Rectal smooth muscle tissue (tissue), 1 donor: ENCODE measurements around the gene HYDIN.
"Not testable (repeated sequence)": the region's sequence is repeated elsewhere in the genome, so short reads cannot be mapped to it uniquely, and the experiment has no call there.

Experiments
- H3K27ac ChIP-seq: one replicate; pipeline ENCODE4 v1.7.0; 2013; ENCODE audit warnings: low read depth, low read length, inconsistent platforms
- H3K27me3 ChIP-seq: one replicate; pipeline ENCODE4 v1.7.0; 2013; ENCODE audit warnings: low read length; ENCODE audit not compliant: control insufficient read depth, insufficient read depth
- H3K36me3 ChIP-seq: one replicate; pipeline ENCODE4 v1.7.0; 2013; ENCODE audit warnings: low read length; ENCODE audit not compliant: control insufficient read depth, insufficient read depth
- H3K4me1 ChIP-seq: one replicate; pipeline ENCODE4 v1.7.0; 2013; ENCODE audit warnings: low read length; ENCODE audit not compliant: control insufficient read depth, insufficient read depth
- H3K4me3 ChIP-seq: one replicate; pipeline ENCODE4 v1.7.0; 2013; ENCODE audit warnings: low read length
- H3K9ac ChIP-seq: one replicate; pipeline ENCODE4 v1.7.0; 2013; ENCODE audit warnings: low read length

The HYDIN gene

DNA sequence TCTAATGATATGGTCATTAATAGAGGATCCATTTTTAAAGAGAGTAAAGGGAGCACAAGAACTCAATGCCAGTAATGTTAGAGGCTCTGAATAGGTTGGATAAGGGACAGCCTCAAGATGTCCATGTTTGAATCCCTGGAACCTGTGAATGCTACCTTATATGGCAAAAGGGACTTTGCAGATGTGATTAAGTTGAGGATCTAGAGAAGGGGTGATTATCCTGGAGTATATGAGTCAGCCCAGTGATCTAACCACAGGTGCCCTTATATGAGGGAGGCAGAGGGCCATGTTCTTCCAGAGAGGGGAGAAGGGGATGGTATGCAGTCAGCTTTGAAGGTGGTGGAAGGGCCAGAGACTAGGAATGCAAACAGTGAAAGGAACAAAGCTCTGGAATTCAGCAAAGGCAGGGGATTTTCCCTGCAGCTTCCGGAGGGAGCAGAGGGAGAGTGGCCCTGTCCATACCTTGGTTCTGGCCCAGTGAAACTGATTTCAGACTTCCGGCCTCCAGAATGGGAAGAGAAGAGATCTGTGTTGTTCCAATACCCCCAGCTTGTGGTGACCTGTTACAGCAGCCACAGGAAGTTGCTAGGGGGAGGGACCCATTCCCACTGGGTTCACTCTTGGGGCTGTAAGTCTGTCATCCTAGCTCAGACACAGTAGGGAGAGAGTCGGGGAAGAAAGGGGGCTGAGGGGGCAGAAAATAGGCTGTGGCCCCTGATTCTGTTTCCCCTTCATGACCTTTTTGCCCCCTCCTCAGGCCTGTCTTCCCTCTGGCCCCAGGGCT is 220.9 kb downstream of the HYDIN start:
- not testable (repeated sequence) for H3K4me3 ChIP-seq, H3K4me1 ChIP-seq, H3K27ac ChIP-seq, H3K36me3 ChIP-seq, H3K9ac ChIP-seq, H3K27me3 ChIP-seq

DNA sequence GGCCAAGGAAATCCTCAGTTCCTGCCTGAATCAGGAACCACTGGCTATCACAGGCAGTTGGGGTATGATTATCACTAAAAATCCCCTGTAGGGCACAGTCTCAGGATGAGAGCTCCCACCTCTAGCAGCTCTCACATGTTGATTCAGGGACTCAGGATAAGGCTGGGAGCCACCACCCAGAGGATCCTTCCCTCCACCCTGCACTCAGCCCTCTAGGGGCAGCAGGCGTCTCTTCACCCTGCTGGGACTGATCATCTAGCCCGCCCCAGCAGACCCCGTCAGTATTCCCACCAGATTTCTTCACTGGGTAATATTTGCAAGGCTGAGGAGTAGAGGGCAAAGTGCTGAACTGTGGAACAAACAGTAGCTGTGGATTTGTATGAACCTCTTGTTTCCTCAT is 224.0 kb downstream of the HYDIN start:
- not testable (repeated sequence) for H3K4me1 ChIP-seq, H3K4me3 ChIP-seq, H3K27ac ChIP-seq, H3K9ac ChIP-seq, H3K27me3 ChIP-seq, H3K36me3 ChIP-seq

DNA sequence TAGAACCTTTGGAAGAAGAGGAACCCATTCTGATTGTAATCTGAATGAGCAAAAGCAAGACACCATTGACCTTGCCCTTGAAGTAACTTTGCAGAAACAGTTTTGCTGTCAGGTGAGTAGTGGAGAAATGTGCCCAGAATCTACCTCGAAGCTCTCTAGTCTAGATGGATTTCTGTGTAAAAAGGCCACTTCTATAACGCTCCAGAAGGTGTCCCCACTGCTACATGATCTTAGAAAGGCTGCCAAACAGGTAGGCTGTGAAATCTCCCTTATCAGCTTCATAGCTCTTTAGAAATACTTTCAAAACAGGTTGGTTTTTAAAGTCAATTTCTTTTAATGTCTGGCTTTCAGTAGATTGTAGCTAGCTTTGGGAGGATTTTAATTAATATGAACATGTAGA is 230.8 kb downstream of the HYDIN start:
- not testable (repeated sequence) for H3K27me3 ChIP-seq, H3K36me3 ChIP-seq, H3K4me1 ChIP-seq, H3K27ac ChIP-seq, H3K9ac ChIP-seq, H3K4me3 ChIP-seq

DNA sequence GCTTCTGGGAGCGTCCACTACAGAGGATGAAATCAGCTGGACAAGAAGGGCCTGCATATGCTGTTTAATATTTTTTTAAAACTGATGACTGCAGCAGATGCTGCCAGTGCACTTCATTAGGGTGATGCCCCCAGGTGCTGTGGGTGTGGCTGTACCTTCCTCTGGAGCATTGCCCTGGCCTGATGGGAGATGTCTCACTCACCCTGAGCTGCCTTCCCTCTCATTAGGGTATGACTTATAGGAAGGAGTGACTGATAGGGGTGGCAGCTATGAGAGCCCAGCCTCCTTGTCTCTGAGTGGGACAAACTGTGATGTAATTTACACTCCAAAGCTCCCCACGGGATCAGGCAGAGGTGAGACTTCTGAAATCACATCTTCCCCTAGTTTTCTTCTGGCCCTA is 234.7 kb downstream of the HYDIN start:
- H3K27ac ChIP-seq, H3K4me1 ChIP-seq, H3K4me3 ChIP-seq, H3K36me3 ChIP-seq, H3K9ac ChIP-seq, H3K27me3 ChIP-seq: not testable (repeated sequence)

DNA sequence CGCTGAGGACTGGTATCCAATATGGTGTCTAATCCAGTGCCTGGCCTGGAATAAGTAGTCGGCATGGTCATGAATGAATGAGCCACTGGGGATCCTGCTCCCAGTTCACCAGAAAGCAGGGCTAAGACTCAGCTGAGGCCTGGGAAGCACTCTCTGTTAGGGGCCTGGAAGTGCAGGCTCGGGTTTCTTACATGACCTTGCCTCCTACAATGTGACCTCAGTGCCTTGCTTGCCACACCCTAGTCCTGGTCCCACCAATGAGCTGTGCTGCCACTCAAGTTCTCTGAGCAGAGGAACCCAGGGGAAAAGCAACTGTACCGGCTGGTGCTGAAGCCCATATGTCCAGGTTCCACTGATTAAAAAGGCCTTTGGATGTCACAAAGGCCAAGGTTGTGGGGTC is 238.0 kb downstream of the HYDIN start:
- not testable (repeated sequence) for H3K27ac ChIP-seq, H3K9ac ChIP-seq, H3K27me3 ChIP-seq

DNA sequence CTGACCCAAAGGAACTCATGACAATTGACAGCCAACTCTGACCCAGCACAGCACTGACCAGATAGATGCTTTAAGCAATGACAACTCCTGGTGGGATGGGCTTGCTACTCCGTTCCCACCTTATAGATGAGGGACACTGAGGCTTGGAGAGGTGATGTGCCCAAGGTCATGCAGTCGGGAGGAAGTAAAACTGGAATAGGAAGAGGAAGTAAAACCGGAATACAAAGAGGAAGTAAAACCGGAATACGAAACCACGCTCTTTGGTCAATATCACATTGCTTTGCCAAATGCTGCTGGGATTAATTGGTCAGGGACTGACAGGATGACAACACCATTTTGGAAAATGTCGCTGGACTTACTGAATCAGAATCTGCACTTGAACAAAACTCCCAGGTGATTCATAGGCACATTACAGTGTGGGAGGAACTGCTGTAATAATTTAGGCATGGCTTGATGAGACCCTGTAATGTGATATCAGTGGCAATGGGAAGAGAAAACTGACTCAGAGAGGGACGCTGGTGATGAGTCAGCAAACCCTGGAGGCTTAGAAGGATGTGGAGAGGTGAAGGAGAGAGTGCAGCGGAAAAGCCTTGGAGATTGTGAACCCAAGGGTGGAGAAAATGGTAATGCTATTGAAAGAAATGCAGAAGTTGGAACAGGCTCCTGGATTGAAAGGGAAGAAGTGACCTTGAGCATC is 243.4 kb downstream of the HYDIN start:
- H3K4me1 ChIP-seq, H3K4me3 ChIP-seq, H3K27me3 ChIP-seq, H3K36me3 ChIP-seq, H3K9ac ChIP-seq, H3K27ac ChIP-seq: not testable (repeated sequence)

More for the DNA sequence above, 238.0 kb downstream of the HYDIN start:
- H3K36me3 ChIP-seq, H3K4me3 ChIP-seq, H3K4me1 ChIP-seq: not testable (repeated sequence)

DNA sequence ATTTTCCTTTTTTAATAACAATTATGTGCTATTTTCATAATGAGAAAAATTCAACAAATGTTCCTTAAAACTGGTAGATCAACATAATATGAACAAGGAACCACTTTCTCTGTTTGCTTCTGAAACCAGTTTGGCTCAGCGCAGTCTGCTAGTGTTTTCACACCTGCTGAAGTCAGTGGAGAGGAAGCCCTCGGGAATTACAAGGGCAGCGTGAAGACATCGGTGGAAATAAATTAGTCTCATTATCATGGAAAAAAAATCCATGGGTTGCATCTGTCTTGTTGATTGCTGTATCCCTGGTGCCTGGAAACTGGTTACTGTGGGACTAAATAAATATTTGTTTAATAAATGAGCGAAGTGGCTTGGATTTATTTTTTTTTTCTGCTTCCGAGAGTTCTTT is 245.8 kb downstream of the HYDIN start:
- H3K36me3 ChIP-seq, H3K9ac ChIP-seq, H3K27ac ChIP-seq, H3K4me3 ChIP-seq, H3K4me1 ChIP-seq, H3K27me3 ChIP-seq: not testable (repeated sequence)

DNA sequence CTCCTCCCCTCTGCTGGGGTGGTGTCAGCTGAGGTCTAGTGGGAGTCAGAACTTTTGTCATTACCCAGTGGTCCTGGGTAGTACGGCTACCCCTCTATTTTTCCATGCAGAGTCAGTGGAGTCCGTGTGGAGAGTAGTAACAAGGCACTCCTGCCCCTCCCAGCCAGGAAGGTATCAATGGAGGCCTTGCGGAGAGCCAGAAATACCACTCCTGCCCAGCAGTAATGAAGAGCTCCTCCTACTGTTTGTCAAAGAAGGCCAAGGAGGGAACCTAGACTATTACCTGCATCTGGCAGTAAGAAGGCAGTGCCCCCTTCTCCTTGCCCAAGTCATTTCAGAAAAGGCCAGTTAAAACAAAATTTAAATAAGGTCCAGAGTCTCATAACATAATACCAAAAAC is 262.2 kb downstream of the HYDIN start:
- not testable (repeated sequence) for H3K9ac ChIP-seq, H3K27ac ChIP-seq, H3K27me3 ChIP-seq, H3K36me3 ChIP-seq, H3K4me1 ChIP-seq, H3K4me3 ChIP-seq

DNA sequence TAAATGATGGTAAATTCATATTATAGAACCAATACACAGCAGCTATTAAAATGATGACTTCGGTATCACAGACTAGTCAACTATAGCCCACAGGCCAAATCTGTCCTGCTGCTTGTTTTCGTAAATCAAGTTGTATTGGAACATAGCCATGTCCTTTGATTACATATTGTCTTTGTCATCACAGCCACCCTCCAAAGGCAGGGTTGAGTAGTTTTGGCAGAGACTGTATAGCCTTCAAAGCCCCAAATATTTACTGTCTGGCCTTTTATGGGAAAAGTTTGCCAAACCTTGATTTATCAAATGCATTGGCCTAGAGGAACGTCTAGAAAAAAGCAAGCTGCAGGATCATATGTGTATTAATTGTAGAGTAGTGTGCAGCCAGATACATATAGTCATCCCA is 270.4 kb downstream of the HYDIN start:
- H3K9ac ChIP-seq, result not testable (repeated sequence)

DNA sequence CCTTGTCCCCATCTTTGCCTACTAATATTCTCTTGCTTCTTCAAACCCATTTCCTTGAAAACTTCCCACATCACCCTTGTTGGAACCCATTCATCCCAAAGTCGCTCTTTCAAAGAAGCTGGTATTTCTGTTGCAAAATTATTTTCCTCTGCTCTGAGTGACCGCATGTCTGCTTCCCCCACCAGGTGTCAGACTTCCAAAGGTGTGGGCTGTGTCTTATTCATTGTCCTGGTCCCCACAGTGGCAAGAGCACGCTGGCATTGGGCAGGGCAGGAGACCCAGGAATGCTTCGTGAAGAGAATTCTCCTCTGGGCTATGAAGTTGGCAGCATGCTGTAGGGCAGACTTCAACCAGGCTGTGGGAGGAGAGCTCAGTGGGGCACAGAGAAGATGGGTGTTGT is 275.6 kb downstream of the HYDIN start:
- H3K4me1 ChIP-seq, H3K9ac ChIP-seq, H3K36me3 ChIP-seq, H3K4me3 ChIP-seq, H3K27me3 ChIP-seq, H3K27ac ChIP-seq: not testable (repeated sequence)

More for the DNA sequence above, 270.4 kb downstream of the HYDIN start:
- H3K27ac ChIP-seq, H3K4me3 ChIP-seq, H3K36me3 ChIP-seq, H3K4me1 ChIP-seq, H3K27me3 ChIP-seq: not testable (repeated sequence)

DNA sequence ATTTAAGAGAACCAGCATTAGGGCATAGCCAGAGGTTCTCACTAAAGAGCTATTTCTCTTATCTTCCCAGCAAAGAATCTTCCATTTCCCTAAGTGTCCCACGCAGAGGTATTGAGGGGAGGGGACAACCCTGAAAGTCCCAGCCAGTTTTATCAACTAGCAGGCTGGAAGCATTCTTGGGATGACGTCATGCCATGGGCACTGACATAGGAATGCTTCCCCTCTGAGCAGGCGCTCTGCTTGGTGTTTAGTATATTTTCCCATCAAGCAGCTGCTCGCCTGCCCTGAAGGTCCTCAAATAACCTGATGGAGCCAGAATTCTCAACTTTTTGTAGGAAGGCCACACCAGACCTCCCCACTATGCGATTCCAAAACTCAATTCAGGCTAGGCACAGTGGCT is 276.7 kb downstream of the HYDIN start:
- H3K36me3 ChIP-seq, H3K4me3 ChIP-seq, H3K4me1 ChIP-seq, H3K27me3 ChIP-seq, H3K9ac ChIP-seq, H3K27ac ChIP-seq: not testable (repeated sequence)

DNA sequence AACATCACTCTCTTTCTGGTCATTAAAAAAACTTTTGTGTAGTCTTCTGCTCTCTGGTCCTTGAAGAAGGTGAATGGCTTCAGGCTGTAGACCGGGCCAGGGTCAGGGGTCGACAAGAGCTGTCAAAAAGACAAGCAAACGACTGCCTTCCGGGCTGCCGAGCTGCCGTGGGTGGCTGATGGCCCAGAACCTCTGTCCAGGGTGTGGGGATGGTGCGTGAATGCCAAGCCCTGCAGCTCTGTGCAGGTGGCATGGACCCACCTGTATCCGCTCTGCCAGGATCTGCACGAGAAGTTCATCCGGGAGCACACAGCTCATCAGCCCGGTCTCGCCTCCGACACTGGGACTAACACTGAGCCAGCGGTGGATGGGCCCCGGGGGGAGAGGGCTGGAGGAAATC is 287.0 kb downstream of the HYDIN start:
- H3K4me1 ChIP-seq, H3K27ac ChIP-seq, H3K4me3 ChIP-seq, H3K9ac ChIP-seq, H3K27me3 ChIP-seq, H3K36me3 ChIP-seq: not testable (repeated sequence)

DNA sequence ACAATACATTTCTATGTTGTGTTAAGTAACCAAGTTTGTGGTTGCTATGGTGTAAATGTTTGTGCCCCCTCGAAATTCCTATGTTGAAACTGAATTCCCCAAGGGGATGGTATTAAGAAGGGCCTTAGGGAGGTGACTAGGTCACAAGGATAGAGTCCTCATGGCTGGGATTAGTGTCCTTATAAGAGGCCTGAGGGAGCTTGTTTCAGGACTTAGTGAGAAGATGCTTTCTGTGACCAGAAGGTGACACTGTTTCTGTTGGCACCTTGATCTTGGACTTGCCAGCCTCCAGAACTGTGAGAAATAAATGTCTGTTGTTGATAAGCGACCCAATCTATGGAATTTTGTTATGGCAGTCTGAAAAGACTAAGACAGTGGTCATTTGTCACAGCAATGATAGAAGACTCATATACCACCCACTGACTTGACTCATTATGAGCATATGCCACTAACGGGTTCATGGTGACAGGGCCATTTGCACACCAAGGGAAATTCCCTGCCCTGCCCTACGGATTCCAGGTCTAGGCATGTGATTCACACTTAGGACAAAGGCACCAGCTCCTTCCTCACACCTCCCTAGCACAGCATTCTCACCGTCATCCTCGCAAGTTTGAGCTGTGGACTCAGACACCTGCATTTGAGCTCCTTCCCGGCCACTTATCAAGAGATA is 290.7 kb downstream of the HYDIN start:
- not testable (repeated sequence) for H3K4me1 ChIP-seq, H3K27me3 ChIP-seq

More for the DNA sequence above, 290.7 kb downstream of the HYDIN start:
- not testable (repeated sequence) for H3K36me3 ChIP-seq, H3K9ac ChIP-seq, H3K27ac ChIP-seq, H3K4me3 ChIP-seq
